ENCODE results near the gene ANKRD18B. TPM values are rescaled to one million over a fixed set of nuclear protein-coding genes. Genes with fewer than 3 reads are reported as not detected.
"Not testable (repeated sequence)": the region's sequence is repeated elsewhere in the genome, so short reads cannot be mapped to it uniquely, and the experiment has no call there.

ANKRD18B gene
- total and polyA plus RNA-seq, 2 experiments from 2014 or later, result 0.13 to 0.65 TPM

GRCh38 chr9:33524306-33524947, 376 bp downstream of the ANKRD18B start:
- Histone ChIP-seq H4K20me1 (ENCODE audit: insufficient read depth, poor library complexity, severe bottlenecking) (no peaks in the 10 kb centered on the region), H3K27me3 (peaks cover 29% of the 10 kb centered on the region), H3K4me1 (ENCODE audit: insufficient read depth) (no peaks in the 10 kb centered on the region), H3K27ac (no peak overlapping the region), H3K9me3 (ENCODE audit: low read depth) (no peaks in the 10 kb centered on the region), H2AFZ (peak overlapping the region; percentile 71), H3K79me2 (no peaks in the 10 kb centered on the region), H3K4me3 (peak overlapping the region; percentile 36), H3K36me3 (replicated peaks; ENCODE audit: insufficient read depth, low read depth) (no peaks in the 10 kb centered on the region), H3K4me2 (peak overlapping the region; percentile 99), H3K9me2 (replicated peaks; ENCODE audit: insufficient read depth) (no peaks in the 10 kb centered on the region)
- TF ChIP-seq EZH2 (IDR thresholded peaks at IDR 0.05; ENCODE audit: borderline replicate concordance) (peak; percentile 27), CTCF (IDR thresholded peaks at IDR 0.05; ENCODE audit: poor library complexity) (no peak)
- 1% methylated on average over 26 of the region's 45 CpGs for WGBS (ENCODE audit: low lambda C conversion rate, missing lambda C conversion rate)
- peak; percentile 6 for DNase-seq (ENCODE audit: low spot score)

GRCh38 chr9:33528069-33528468, 4.0 kb downstream of the ANKRD18B start:
- DNase-seq (ENCODE audit: low spot score); H3K4me1 ChIP-seq (ENCODE audit: insufficient read depth); H3K27ac ChIP-seq; H2AFZ ChIP-seq; H3K36me3 ChIP-seq (replicated peaks; ENCODE audit: insufficient read depth, low read depth); H3K79me2 ChIP-seq; H3K9me3 ChIP-seq (ENCODE audit: low read depth); H3K4me2 ChIP-seq; H3K4me3 ChIP-seq; H4K20me1 ChIP-seq (ENCODE audit: insufficient read depth, poor library complexity, severe bottlenecking); H3K9me2 ChIP-seq (replicated peaks; ENCODE audit: insufficient read depth): not testable (repeated sequence)
- H3K27me3 ChIP-seq, result peaks cover 30% of the 10 kb centered on the region

- not testable (repeated sequence) for H3K9me3 ChIP-seq (ENCODE audit: low read depth); H3K4me2 ChIP-seq; H3K27me3 ChIP-seq; H3K36me3 ChIP-seq (replicated peaks; ENCODE audit: insufficient read depth, low read depth); DNase-seq (ENCODE audit: low spot score); H3K79me2 ChIP-seq; H3K4me3 ChIP-seq; H3K4me1 ChIP-seq (ENCODE audit: insufficient read depth); H2AFZ ChIP-seq; H3K9me2 ChIP-seq (replicated peaks; ENCODE audit: insufficient read depth); H3K27ac ChIP-seq; H4K20me1 ChIP-seq (ENCODE audit: insufficient read depth, poor library complexity, severe bottlenecking)
- WGBS (ENCODE audit: low lambda C conversion rate, missing lambda C conversion rate), result 71% methylated on average over 3 of the region's 3 CpGs
These were observed 9.9 kb downstream of the ANKRD18B start for GRCh38 chr9:33533958-33534357.

- no peaks in the 10 kb centered on the region for H4K20me1 ChIP-seq (ENCODE audit: insufficient read depth, poor library complexity, severe bottlenecking)
- TF ChIP-seq EZH2phosphoT487 (IDR thresholded peaks at IDR 0.05; ENCODE audit: low read depth, severe bottlenecking, unreplicated experiment) (no peak), CTCF (IDR thresholded peaks at IDR 0.05; ENCODE audit: poor library complexity) (no peak), EZH2 (IDR thresholded peaks at IDR 0.05; ENCODE audit: borderline replicate concordance) (no peak)
- H3K4me3 ChIP-seq, result no peak overlapping the region
- H3K36me3 ChIP-seq (replicated peaks; ENCODE audit: insufficient read depth, low read depth), result no peaks in the 10 kb centered on the region
- no peaks in the 10 kb centered on the region for H3K9me3 ChIP-seq (ENCODE audit: low read depth)
- DNase-seq (ENCODE audit: low spot score), result no peak
- no peak overlapping the region for H3K27ac ChIP-seq
- H3K4me2 ChIP-seq, result no peak overlapping the region
- WGBS (ENCODE audit: low lambda C conversion rate, missing lambda C conversion rate), result 81% methylated on average over 2 of the region's 2 CpGs
- H3K9me2 ChIP-seq (replicated peaks; ENCODE audit: insufficient read depth), result no peaks in the 10 kb centered on the region
- H2AFZ ChIP-seq, result no peak overlapping the region
- H3K4me1 ChIP-seq (ENCODE audit: insufficient read depth), result no peaks in the 10 kb centered on the region
- H3K27me3 ChIP-seq, result peaks cover 4% of the 10 kb centered on the region
- no peaks in the 10 kb centered on the region for H3K79me2 ChIP-seq
These were observed 11.5 kb downstream of the ANKRD18B start for GRCh38 chr9:33535541-33535940.

GRCh38 chr9:33543463-33543862, 19.4 kb downstream of the ANKRD18B start:
- not testable (repeated sequence) for H3K79me2 ChIP-seq; H3K36me3 ChIP-seq (replicated peaks; ENCODE audit: insufficient read depth, low read depth); H3K9me3 ChIP-seq (ENCODE audit: low read depth); H2AFZ ChIP-seq; H3K4me2 ChIP-seq; H4K20me1 ChIP-seq (ENCODE audit: insufficient read depth, poor library complexity, severe bottlenecking); H3K27me3 ChIP-seq; H3K4me3 ChIP-seq; H3K4me1 ChIP-seq (ENCODE audit: insufficient read depth); DNase-seq (ENCODE audit: low spot score); H3K9me2 ChIP-seq (replicated peaks; ENCODE audit: insufficient read depth); H3K27ac ChIP-seq
- WGBS (ENCODE audit: low lambda C conversion rate, missing lambda C conversion rate), result 72% methylated on average over 2 of the region's 2 CpGs

- H3K27me3 ChIP-seq; H3K4me2 ChIP-seq; H3K79me2 ChIP-seq; DNase-seq (ENCODE audit: low spot score); H4K20me1 ChIP-seq (ENCODE audit: insufficient read depth, poor library complexity, severe bottlenecking); H3K9me2 ChIP-seq (replicated peaks; ENCODE audit: insufficient read depth); H3K36me3 ChIP-seq (replicated peaks; ENCODE audit: insufficient read depth, low read depth); H3K4me1 ChIP-seq (ENCODE audit: insufficient read depth); H2AFZ ChIP-seq; H3K4me3 ChIP-seq; H3K9me3 ChIP-seq (ENCODE audit: low read depth); H3K27ac ChIP-seq: not testable (repeated sequence)
- WGBS (ENCODE audit: low lambda C conversion rate, missing lambda C conversion rate), result 35% methylated on average over 2 of the region's 2 CpGs
These were observed 21.7 kb downstream of the ANKRD18B start for GRCh38 chr9:33545715-33546114.

GRCh38 chr9:33548816-33549215, 24.8 kb downstream of the ANKRD18B start:
- not testable (repeated sequence) for H3K9me3 ChIP-seq (ENCODE audit: low read depth); H3K4me1 ChIP-seq (ENCODE audit: insufficient read depth); H3K9me2 ChIP-seq (replicated peaks; ENCODE audit: insufficient read depth); H3K27ac ChIP-seq; H3K27me3 ChIP-seq; H2AFZ ChIP-seq; H4K20me1 ChIP-seq (ENCODE audit: insufficient read depth, poor library complexity, severe bottlenecking); H3K36me3 ChIP-seq (replicated peaks; ENCODE audit: insufficient read depth, low read depth); H3K4me3 ChIP-seq; H3K79me2 ChIP-seq; DNase-seq (ENCODE audit: low spot score); H3K4me2 ChIP-seq
- WGBS (ENCODE audit: low lambda C conversion rate, missing lambda C conversion rate), result 82% methylated on average over 4 of the region's 4 CpGs
